SK-N-SH treated with all-trans-retinoic acid at 6 μM for 48 hours (cell line): Measurements from ENCODE around the gene LEMD2.

ENCODE experiments used
- BACH2 ChIP-seq: fragments of 250-450 bp; sonication (Bioruptor Pico); IDR thresholded peaks from 2 replicates; pipeline ENCODE4 v1.9.0; 2021; ENCODE audit warnings: mild to moderate bottlenecking, borderline replicate concordance
- CREB5 ChIP-seq: fragments of 250-450 bp; sonication (Bioruptor Pico); IDR thresholded peaks from 2 replicates; pipeline ENCODE4 v1.5.1; 2020; ENCODE audit warnings: low read depth, mild to moderate bottlenecking, moderate library complexity
- CSDC2 ChIP-seq: fragments of 250-450 bp; sonication (Bioruptor Pico); IDR thresholded peaks from 2 replicates; pipeline ENCODE4 v1.5.0; 2020; ENCODE audit warnings: mild to moderate bottlenecking, moderate library complexity
- CSRNP3 ChIP-seq: fragments of 250-450 bp; sonication (Bioruptor Pico); IDR thresholded peaks from 2 replicates; pipeline ENCODE4 v1.5.1; 2021; ENCODE audit warnings: mild to moderate bottlenecking, moderate library complexity
- ISL1 ChIP-seq: fragments of 250-450 bp; sonication (Bioruptor Pico); IDR thresholded peaks from 2 replicates; pipeline ENCODE4 v2.1.2; 2022; ENCODE audit warnings: mild to moderate bottlenecking, moderate library complexity
- PATZ1 ChIP-seq: fragments of 250-450 bp; sonication (Bioruptor Pico); IDR thresholded peaks from 2 replicates; pipeline ENCODE4 v1.8.0; 2020; ENCODE audit warnings: mild to moderate bottlenecking, moderate library complexity, borderline replicate concordance
- RARB ChIP-seq: fragments of 250-450 bp; sonication (Bioruptor Pico); IDR thresholded peaks from 2 replicates; pipeline ENCODE4 v1.8.0; 2021; ENCODE audit warnings: mild to moderate bottlenecking, moderate library complexity
- SNAI2 ChIP-seq: fragments of 250-450 bp; sonication (Bioruptor Pico); IDR thresholded peaks from 2 replicates; pipeline ENCODE4 v1.5.0; 2020; ENCODE audit warnings: mild to moderate bottlenecking, moderate library complexity
- TOX ChIP-seq: fragments of 250-450 bp; sonication (Bioruptor Pico); IDR thresholded peaks from 2 replicates; pipeline ENCODE4 v1.8.0; 2021; ENCODE audit warnings: mild to moderate bottlenecking, moderate library complexity, borderline replicate concordance
- ZC3H10 ChIP-seq: fragments of 250-450 bp; sonication (Bioruptor Pico); IDR thresholded peaks from 2 replicates; pipeline ENCODE4 v1.5.1; 2021; ENCODE audit warnings: mild to moderate bottlenecking, moderate library complexity
- ZFP30 ChIP-seq: fragments of 450-650 bp; formaldehyde crosslinking; IDR thresholded peaks from 2 replicates; pipeline ENCODE4 v1.5.0; 2022; ENCODE audit warnings: mild to moderate bottlenecking, moderate library complexity
- ZNF565 ChIP-seq: fragments of 450-650 bp; formaldehyde crosslinking; conservative IDR thresholded peaks from 2 replicates; pipeline ENCODE4 v1.5.0; 2020; ENCODE audit warnings: low read depth, mild to moderate bottlenecking, moderate library complexity

- no peak for TF ChIP-seq PATZ1 (CRISPR knock-in tag)
- no peak for TF ChIP-seq ZFP30 (CRISPR knock-in tag)
- TF ChIP-seq SNAI2 (CRISPR knock-in tag): no peak
- no peak for TF ChIP-seq BACH2
- TF ChIP-seq CREB5: no peak
- no peak for TF ChIP-seq ZNF565
- TF ChIP-seq ISL1: no peak
- TF ChIP-seq CSRNP3 (CRISPR knock-in tag): no peak
- no peak for TF ChIP-seq ZC3H10 (CRISPR knock-in tag)
- no peak for TF ChIP-seq RARB (CRISPR knock-in tag)
- no peak for TF ChIP-seq TOX (CRISPR knock-in tag)
- TF ChIP-seq CSDC2: no peak
These were observed 41.8 kb upstream of the LEMD2 start for GRCh38 chr6:33830635-33831240.
